RWPE1 (cell line): ENCODE results near the gene CLEC1A.

Source experiments
- CTCF ChIA-PET: fragments of 350-600 bp; sonication (Branson Sonifier 250); formaldehyde crosslinking; extraction: SDS; loops from one replicate; lab custom pipeline; 2021; lab: Yijun Ruan, JAX
- POLR2A ChIA-PET: fragments of 400-600 bp; formaldehyde crosslinking; extraction: SDS; loops from one replicate; lab custom pipeline; 2020; ENCODE audit warnings: antibody characterized with exemption; ENCODE audit not compliant: low non-redundant PET; lab: Yijun Ruan, JAX
- DNase-seq: peaks from one replicate; pipeline ENCODE4 v3.0.0; 2012; ENCODE audit warnings: low spot score
- H3K27ac ChIP-seq: fragments of 450-650 bp; 2 replicates; pipeline ENCODE4 v1.5.1; 2017
- TF ChIP-seq, protein P1 (sequence below): fragments of 450-650 bp; conservative IDR thresholded peaks from 2 replicates; pipeline ENCODE4 v1.5.1; 2017; ENCODE audit warnings: low read depth, mild to moderate bottlenecking

CLEC1A gene

DNA sequence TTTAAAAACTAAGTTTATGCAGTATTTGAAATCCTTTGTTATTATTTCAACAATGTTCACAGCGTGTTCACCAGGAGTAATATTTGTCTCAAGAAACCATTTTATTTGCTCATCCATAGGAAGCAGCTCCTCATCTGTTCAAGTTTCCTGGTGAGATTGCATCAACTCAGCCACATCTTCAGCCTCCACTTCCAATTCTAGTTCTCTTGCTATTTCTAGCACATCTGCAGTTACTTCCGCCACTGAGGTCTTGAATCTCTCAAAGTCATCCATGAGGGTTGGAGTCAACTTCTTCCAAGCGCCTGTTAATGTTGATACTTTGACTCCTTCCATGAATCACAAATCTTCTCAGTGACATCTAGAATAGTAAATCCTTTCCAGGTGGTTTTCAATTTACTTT, 50.3 kb downstream of the CLEC1A start:
- TF ChIP-seq, protein P1, sequence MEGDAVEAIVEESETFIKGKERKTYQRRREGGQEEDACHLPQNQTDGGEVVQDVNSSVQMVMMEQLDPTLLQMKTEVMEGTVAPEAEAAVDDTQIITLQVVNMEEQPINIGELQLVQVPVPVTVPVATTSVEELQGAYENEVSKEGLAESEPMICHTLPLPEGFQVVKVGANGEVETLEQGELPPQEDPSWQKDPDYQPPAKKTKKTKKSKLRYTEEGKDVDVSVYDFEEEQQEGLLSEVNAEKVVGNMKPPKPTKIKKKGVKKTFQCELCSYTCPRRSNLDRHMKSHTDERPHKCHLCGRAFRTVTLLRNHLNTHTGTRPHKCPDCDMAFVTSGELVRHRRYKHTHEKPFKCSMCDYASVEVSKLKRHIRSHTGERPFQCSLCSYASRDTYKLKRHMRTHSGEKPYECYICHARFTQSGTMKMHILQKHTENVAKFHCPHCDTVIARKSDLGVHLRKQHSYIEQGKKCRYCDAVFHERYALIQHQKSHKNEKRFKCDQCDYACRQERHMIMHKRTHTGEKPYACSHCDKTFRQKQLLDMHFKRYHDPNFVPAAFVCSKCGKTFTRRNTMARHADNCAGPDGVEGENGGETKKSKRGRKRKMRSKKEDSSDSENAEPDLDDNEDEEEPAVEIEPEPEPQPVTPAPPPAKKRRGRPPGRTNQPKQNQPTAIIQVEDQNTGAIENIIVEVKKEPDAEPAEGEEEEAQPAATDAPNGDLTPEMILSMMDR: no peak
- POLR2A ChIA-PET: no interaction called here
- CTCF ChIA-PET: interaction anchor here (0.6 kb wide), 1 partner anchor 8 kb away, joined by 3 read pairs; no protein-coding TSS in a partner anchor
- no peak for DNase-seq
- no peak overlapping the region for H3K27ac ChIP-seq

DNA sequence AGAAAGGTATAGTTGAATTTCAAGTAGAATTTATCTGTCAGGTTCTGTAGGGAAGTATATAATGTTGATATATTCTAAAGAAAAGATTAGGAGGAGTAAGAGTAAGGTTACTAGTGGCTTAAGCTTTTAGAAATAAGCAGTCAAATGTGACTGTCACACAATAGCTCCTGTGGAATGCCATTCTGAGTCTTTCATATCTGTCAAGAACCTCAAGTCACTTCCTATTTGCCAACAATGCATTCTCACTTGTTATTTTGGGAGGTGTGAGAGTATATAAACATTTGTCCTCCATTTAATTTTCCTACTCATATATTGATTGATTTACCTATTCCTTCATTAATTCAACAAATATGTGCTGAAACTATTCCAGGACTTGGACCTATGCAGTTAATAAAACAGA, 56.6 kb downstream of the CLEC1A start:
- H3K27ac ChIP-seq: no peak overlapping the region
- ChIA-PET CTCF (interaction anchor here (0.6 to 0.8 kb wide), 2 partner anchors 111 to 613 kb away, joined by 3 read pairs; no protein-coding TSS in a partner anchor), POLR2A (no interaction called here)
- TF ChIP-seq, protein P1: no peak
- DNase-seq: no peak

DNA sequence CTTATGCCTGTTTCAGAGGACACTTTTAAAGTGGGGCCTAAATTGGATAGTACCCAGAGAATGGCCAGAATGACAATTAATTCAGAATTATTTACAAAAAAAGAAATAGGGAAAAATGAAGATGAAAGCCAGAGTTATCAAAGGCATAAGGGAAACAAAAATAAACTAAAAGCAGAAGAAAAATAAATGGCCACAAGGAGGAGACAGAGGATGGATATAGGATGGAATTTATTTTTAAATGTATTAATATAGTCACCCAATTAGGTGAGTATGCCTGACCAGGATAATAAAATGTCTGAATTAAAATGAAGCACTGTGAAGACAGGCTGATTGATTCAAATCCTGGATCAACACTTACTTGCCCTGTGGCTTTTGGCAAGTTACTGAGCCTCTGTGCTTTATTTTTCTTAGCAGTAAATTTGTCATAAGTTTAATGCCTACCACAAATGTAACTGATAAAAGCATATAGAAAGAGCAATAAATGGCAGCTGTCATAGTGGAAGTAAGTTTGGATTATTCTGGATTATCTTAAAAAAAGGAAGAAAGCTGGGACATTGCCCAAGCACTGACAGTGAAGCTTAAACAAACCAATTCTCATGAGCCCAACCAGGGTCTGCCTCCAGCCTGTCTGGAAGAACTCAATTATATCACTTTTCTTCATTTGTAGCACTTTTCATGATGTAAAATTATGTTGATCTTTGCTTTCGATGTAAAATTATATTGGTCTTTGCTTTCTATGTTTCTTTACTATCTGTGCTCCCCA, 64.8 kb downstream of the CLEC1A start:
- TF ChIP-seq, protein P1: no peak
- ChIA-PET POLR2A (no interaction called here), CTCF (interaction anchor here (0.6 to 1.2 kb wide), 9 partner anchors 17 to 399 kb away, joined by 3 to 5 read pairs (median 3); no protein-coding TSS in a partner anchor)
- DNase-seq: peak; percentile 5
- no peak overlapping the region for H3K27ac ChIP-seq

DNA sequence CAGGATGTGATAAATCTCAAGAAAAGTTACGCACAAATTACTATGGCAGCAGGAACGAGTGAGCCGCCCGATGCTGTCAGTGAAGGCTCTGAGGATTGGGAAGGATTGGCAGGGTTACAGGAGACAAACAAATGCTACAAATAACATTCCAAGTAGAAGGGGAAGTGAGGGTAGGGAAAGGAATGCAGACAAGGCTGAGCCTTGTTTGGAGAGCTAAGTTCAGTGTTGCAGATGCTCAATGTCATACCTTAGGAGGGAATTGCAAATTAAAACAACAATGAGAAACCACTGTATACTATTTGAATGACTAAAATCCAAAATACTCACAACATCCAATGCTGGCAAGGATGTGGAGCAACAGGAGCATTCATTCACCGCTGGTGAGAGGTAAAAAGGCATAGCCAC, 67.0 kb downstream of the CLEC1A start:
- POLR2A ChIA-PET: no interaction called here
- no peak overlapping the region for H3K27ac ChIP-seq
- CTCF ChIA-PET: interaction anchor here (0.9 kb wide), 1 partner anchor 105 kb away, joined by 3 read pairs; no protein-coding TSS in a partner anchor
- peak; percentile 13 for DNase-seq
- TF ChIP-seq, protein P1: no peak

DNA sequence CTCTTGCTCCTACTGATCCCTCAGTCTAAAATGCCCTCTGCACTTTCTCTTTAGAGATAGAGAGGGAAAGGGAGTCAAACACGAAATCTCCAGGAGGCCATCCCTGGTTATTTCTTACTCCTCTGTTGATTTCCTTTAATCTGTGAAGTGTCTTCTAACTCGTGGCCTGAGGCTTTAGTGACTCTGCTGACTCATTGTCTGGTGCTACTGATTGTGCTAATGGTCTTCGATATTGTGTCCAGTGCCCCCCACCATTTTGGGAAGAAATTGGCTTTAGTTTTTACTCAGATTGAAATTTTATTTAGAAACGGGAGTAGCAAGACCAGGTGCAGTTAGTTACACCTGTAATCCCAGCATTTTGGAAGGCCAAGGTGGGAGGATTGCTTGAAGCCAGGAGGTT, 67.5 kb downstream of the CLEC1A start:
- CTCF ChIA-PET: no interaction called here
- TF ChIP-seq, protein P1: no peak
- H3K27ac ChIP-seq: no peak overlapping the region
- DNase-seq: no peak
- POLR2A ChIA-PET: no interaction called here

DNA sequence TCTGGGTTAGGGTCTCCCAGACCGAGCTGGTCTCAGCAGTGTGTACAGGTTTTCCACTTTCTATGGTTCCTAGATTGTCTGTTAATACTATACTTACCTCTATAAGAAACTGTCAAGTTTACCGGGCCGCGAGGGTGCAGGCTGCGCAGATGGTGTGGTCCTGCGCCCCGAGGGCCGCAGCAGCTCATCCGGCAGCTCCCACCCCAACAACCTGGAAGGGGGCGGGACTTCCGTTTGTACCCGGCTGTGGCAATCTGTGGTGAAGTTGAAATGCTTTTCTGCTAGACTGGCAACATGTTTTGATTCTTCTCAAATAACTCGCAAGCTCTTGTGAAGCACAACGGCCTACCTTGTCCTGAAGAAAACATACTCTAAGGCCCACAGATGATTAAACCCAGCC, 68.3 kb downstream of the CLEC1A start, which contains the start of gene CLEC9A:
CLEC9A (plus strand) TSS at position 237 of the 400 bp plus-strand sequence. CDS start 22,006 bp downstream, outside the sequence.
- H3K27ac ChIP-seq: no peak within 1 kb of the TSS
- TF ChIP-seq, protein P1: no peak
- no peak for DNase-seq
- POLR2A ChIA-PET: no interaction called here
- CTCF ChIA-PET: interaction anchor here (0.5 to 0.6 kb wide), 2 partner anchors 10 to 288 kb away, joined by 3 read pairs; no protein-coding TSS in a partner anchor
